CD14-positive monocyte (primary cell): Measurements from ENCODE around the gene RGS7. TPM values are rescaled to one million over a fixed set of nuclear protein-coding genes. Genes with fewer than 3 reads are reported as not detected.

ENCODE experiments used
- DNase-seq, 3 donors: peaks; one replicate each; pipeline ENCODE4 v3.0.0-alpha.2; 2011 to 2022
- H2AFZ ChIP-seq: 2 replicates; pipeline ENCODE4 v1.6.0; 2012; ENCODE audit warnings: mild to moderate bottlenecking, low read depth, low read length, inconsistent platforms; ENCODE audit not compliant: insufficient read depth, poor library complexity, severe bottlenecking
- H3K27ac ChIP-seq, 2 donors: 1 replicate in 1 of 2; 2 replicates in 1 of 2; pipeline ENCODE4 v1.5.1; 2012 to 2013; ENCODE audit warnings: low read length in 2 of 2, control low read depth in 1 of 2, inconsistent platforms in 1 of 2, low read depth in 1 of 2, mild to moderate bottlenecking in 1 of 2
- H3K27me3 ChIP-seq, 2 donors: one replicate each; pipeline versions ENCODE4 v1.6.0 to v1.6.1; 2011 to 2013; ENCODE audit warnings: low read length in 2 of 2; ENCODE audit not compliant: control insufficient read depth in 2 of 2, insufficient read depth in 2 of 2
- H3K36me3 ChIP-seq, 2 donors: replicated peaks in 1 of 2; 1 replicate in 1 of 2; 2 replicates in 1 of 2; pipeline versions ENCODE4 v1.5.1 to v1.6.1; 2012 to 2013; ENCODE audit warnings: low read length in 2 of 2, control low read depth in 1 of 2, inconsistent platforms in 1 of 2, mild to moderate bottlenecking in 1 of 2; ENCODE audit not compliant: insufficient read depth in 2 of 2, control insufficient read depth in 1 of 2
- H3K4me1 ChIP-seq, 2 donors: 1 replicate in 1 of 2; 2 replicates in 1 of 2; pipeline versions ENCODE4 v1.5.1 to v1.6.1; 2012 to 2013; ENCODE audit warnings: low read length in 2 of 2, control low read depth in 1 of 2, inconsistent platforms in 1 of 2, mild to moderate bottlenecking in 1 of 2, moderate library complexity in 1 of 2; ENCODE audit not compliant: insufficient read depth in 2 of 2, control insufficient read depth in 1 of 2
- H3K4me2 ChIP-seq: replicated peaks from 2 replicates; pipeline ENCODE3; 2012; ENCODE audit warnings: low read length, moderate library complexity, mild to moderate bottlenecking; ENCODE audit not compliant: poor library complexity, severe bottlenecking; ENCODE audit errors: extremely low read depth
- H3K4me3 ChIP-seq, 3 experiments: fragments of 200-600 bp in 1 of 3; sonication (generic) in 1 of 3; replicated peaks in 1 of 3; 1 replicate in 2 of 3; 2 replicates in 1 of 3; pipeline ENCODE4 v1.5.1; 2011 to 2013; ENCODE audit warnings: low read length in 3 of 3, mild to moderate bottlenecking in 3 of 3, control low read depth in 2 of 3, low read depth in 2 of 3, inconsistent platforms in 1 of 3, moderate library complexity in 1 of 3
- H3K79me2 ChIP-seq: 2 replicates; pipeline ENCODE4 v1.6.0; 2012; ENCODE audit warnings: mild to moderate bottlenecking, control low read depth, inconsistent platforms, low read length, moderate library complexity; ENCODE audit not compliant: insufficient read depth
- H3K9ac ChIP-seq: 2 replicates; pipeline ENCODE4 v1.6.0; 2017; ENCODE audit warnings: low read length, mild to moderate bottlenecking; ENCODE audit not compliant: insufficient read depth, poor library complexity, severe bottlenecking
- H3K9me3 ChIP-seq, 2 donors: replicated peaks in 1 of 2; 1 replicate in 1 of 2; 2 replicates in 1 of 2; pipeline versions ENCODE4 v1.5.1 to v1.6.1; 2012 to 2013; ENCODE audit warnings: low read length in 2 of 2, control low read depth in 1 of 2; ENCODE audit not compliant: control insufficient read depth in 1 of 2, insufficient read depth in 1 of 2
- H4K20me1 ChIP-seq: 2 replicates; pipeline ENCODE4 v1.6.0; 2012; ENCODE audit warnings: mild to moderate bottlenecking, low read length, control low read depth, moderate library complexity; ENCODE audit not compliant: insufficient read depth
- H3K27ac Mint-ChIP-seq, 7 donors: one replicate each; pipeline ENCODE4 v1.8.0; 2020; ENCODE audit warnings: mild to moderate bottlenecking in 7 of 7, mixed read lengths in 7 of 7, moderate library complexity in 6 of 7, inconsistent platforms in 2 of 7
- H3K27me3 Mint-ChIP-seq, 3 donors: one replicate each; pipeline ENCODE4 v1.8.0; 2021 to 2022; ENCODE audit warnings: low read depth in 3 of 3, mild to moderate bottlenecking in 3 of 3, mixed read lengths in 3 of 3, moderate library complexity in 3 of 3, inconsistent platforms in 1 of 3
- H3K36me3 Mint-ChIP-seq, 2 donors: one replicate each; pipeline ENCODE4 v1.8.0; 2020; ENCODE audit warnings: mixed read lengths in 2 of 2, inconsistent platforms in 1 of 2, mild to moderate bottlenecking in 1 of 2
- H3K4me1 Mint-ChIP-seq: one replicate; pipeline ENCODE4 v1.8.0; 2020; ENCODE audit warnings: mild to moderate bottlenecking, mixed read lengths
- H3K4me3 Mint-ChIP-seq, 2 donors: one replicate each; pipeline ENCODE4 v1.8.0; 2020; ENCODE audit warnings: mild to moderate bottlenecking in 2 of 2, mixed read lengths in 2 of 2, moderate library complexity in 1 of 2
- H3K9me3 Mint-ChIP-seq, 7 donors: one replicate each; pipeline ENCODE4 v1.8.0; 2020 to 2022; ENCODE audit warnings: mixed read lengths in 7 of 7, mild to moderate bottlenecking in 6 of 7, moderate library complexity in 6 of 7, inconsistent platforms in 2 of 7
- CTCF ChIP-seq: fragments of 200-600 bp; IDR thresholded peaks from one replicate; pipeline ENCODE4 v1.8.0; 2022; ENCODE audit warnings: antibody characterized with exemption, mild to moderate bottlenecking
- WGBS: methylation state at CpG from one replicate; pipeline ENCODE4 v1.1.5; 2013; ENCODE audit warnings: missing lambda C conversion rate; ENCODE audit not compliant: insufficient coverage; 5-methylcytosine and 5-hydroxymethylcytosine counted together
- intact Hi-C, 2 donors: fragments of 100-400 bp; cut with micrococcal nuclease; formaldehyde crosslinking; loops; one replicate each; pipeline versions ENCODE4 v1.15.0 to v1.15.1; 2023
- polyA plus RNA-seq, 3 donors: library from polyadenylated mRNA; depleted of rRNA in 1 of 3; unstranded in 2 of 3; stranded (reverse) in 1 of 3; fragments of 300-500 nt in 2 of 3; fragments of >200 nt in 1 of 3; fragmentation: Illumina TruSeq in 2 of 3; gene quantifications; 1 replicate in 2 of 3; 2 replicates in 1 of 3; pipeline ENCODE4 v1.2.3, GENCODE V29; 2012 to 2021

Gene RGS7
- polyA plus RNA-seq, 3 donors: not detected

- H3K27ac ChIP-seq: no peak overlapping the region
- no peak for TF ChIP-seq CTCF
- H3K4me2 ChIP-seq: no peak overlapping the region
- no peak overlapping the region for H2AFZ ChIP-seq
- peaks cover 19 to 21% of the 10 kb centered on the region in 2 donors for H3K27me3 ChIP-seq
- no peaks in the 10 kb centered on the region for H3K79me2 ChIP-seq
- H3K36me3 ChIP-seq: no peaks in the 10 kb centered on the region
- H3K9me3 Mint-ChIP-seq: peaks cover 0 to 7% (median 2%) of the 10 kb centered on the region in 7 donors
- no peak overlapping the region for H3K9ac ChIP-seq
- peaks cover 15 to 21% (median 19%) of the 10 kb centered on the region in 3 donors for H3K27me3 Mint-ChIP-seq
- no peak overlapping the region for H3K4me3 Mint-ChIP-seq
- peaks cover 0 to 5% of the 10 kb centered on the region in 2 donors for H3K9me3 ChIP-seq
- no peak overlapping the region for H3K4me3 ChIP-seq
- intact Hi-C loops: no loop called here
- DNase-seq: no peak
- no peaks in the 10 kb centered on the region for H3K36me3 Mint-ChIP-seq
- no peak overlapping the region for H3K27ac Mint-ChIP-seq
- peaks cover 1% of the 10 kb centered on the region for H3K4me1 Mint-ChIP-seq
- WGBS: 100% methylated on average over 1 of the region's 3 CpGs
- no peaks in the 10 kb centered on the region for H4K20me1 ChIP-seq
- H3K4me1 ChIP-seq: no peaks in the 10 kb centered on the region
Measured at GRCh38 chr1:241351841-241352240, 5.2 kb downstream of the RGS7 start.

- no peak overlapping the region for H3K27ac ChIP-seq
- H3K27ac Mint-ChIP-seq: no peak overlapping the region
- H3K27me3 Mint-ChIP-seq: no peaks in the 10 kb centered on the region
- no peaks in the 10 kb centered on the region for H3K36me3 Mint-ChIP-seq
- no peaks in the 10 kb centered on the region for H3K9me3 ChIP-seq
- H2AFZ ChIP-seq: no peak overlapping the region
- no peak overlapping the region for H3K9ac ChIP-seq
- peaks cover 0 to 8% (median 0%) of the 10 kb centered on the region in 7 donors for H3K9me3 Mint-ChIP-seq
- H3K36me3 ChIP-seq: no peaks in the 10 kb centered on the region
- no peak for DNase-seq
- no peaks in the 10 kb centered on the region for H4K20me1 ChIP-seq
- H3K4me3 ChIP-seq: no peak overlapping the region
- intact Hi-C loops: no loop called here
- H3K27me3 ChIP-seq: no peaks in the 10 kb centered on the region
- H3K79me2 ChIP-seq: no peaks in the 10 kb centered on the region
- H3K4me1 Mint-ChIP-seq: no peaks in the 10 kb centered on the region
- H3K4me2 ChIP-seq: no peak overlapping the region
- no CpG with 5 or more reads among the region's 2 CpGs for WGBS
- no peaks in the 10 kb centered on the region for H3K4me1 ChIP-seq
- no peak overlapping the region for H3K4me3 Mint-ChIP-seq
- TF ChIP-seq CTCF: no peak
Measured at GRCh38 chr1:241343956-241344355, 13.0 kb downstream of the RGS7 start.
